GM18909 (cell line): ENCODE data around the gene VPS4B.

Experiments used
- ATAC-seq: cut with Tn5 transposase; IDR thresholded peaks from one replicate; pipeline ENCODE4 v1.9.1; 2021; ENCODE audit warnings: mild to moderate bottlenecking; ENCODE audit not compliant: unreplicated experiment, poor library complexity

VPS4B gene

DNA sequence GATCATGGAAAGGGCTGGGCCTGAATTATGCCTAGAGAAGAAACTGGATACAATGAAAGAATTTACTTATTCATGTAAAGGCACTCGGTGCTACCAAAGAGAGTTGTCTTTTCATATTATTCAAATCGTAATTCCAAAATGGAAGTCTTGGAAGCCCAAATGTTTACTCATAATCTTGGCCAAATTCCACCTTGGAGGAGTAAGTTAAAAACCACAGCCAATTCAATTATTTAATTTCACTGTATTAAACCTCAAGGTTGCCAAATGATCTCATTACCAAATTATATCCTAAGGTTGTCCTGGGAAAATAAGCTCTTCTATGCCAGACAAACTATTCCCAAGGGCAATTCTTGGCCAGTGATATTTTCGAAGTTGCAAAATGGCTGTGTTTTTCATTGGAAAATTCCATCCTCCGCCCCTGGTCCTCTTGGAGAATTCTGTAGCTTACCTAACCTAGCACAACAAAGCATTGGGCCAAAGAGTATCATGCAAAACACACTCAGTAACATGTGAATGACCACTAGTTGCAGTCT is 11.1 kb upstream of the VPS4B start:
- no peak for ATAC-seq

- no peak for ATAC-seq
Measured at GRCh38 chr18:63431180-63431579, 8.9 kb upstream of the VPS4B start.

GRCh38 chr18:63430526-63430925 is 8.2 kb upstream of the VPS4B start:
- ATAC-seq: no peak

GRCh38 chr18:63427558-63427957 is 5.3 kb upstream of the VPS4B start:
- ATAC-seq: no peak

GRCh38 chr18:63422864-63423304 is 608 bp upstream of the VPS4B start:
- peak; percentile 37 for ATAC-seq

DNA sequence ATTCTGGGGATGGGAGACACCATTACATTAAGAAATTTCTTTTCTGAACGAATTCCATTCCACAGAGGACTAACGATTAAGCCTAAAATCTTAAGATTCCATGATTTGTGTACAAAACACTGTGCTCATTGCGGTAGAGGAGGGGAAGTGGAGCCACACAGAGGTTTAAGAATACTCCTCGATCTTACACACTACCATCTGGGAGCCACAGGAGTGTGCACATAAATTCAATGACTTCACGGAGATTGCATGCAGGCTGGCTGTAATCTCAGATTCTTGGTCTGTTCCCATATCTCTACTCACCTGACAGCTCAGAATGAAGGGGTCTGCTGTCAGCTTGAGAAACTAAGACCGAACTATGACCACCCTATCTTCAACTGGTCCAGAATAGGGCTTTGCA is 762 bp downstream of the VPS4B start:
- ATAC-seq: no peak

DNA sequence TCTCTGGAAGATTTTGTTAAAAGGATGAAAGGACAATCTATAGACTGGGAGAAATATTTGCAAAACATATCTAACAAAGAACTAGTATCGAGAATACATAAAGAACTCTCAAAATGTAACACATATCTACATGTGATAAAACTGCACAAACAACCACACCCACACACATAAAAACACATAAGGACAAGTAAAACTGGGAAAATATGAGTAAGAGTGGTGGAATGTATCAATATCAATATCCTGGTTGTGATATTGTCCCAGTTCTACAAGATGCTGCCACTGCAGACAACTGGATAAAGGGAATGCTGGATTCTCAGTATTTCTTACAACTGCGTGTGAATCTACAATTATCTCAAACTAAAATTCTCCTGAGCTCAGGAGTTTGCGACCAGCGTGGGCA is 9.3 kb downstream of the VPS4B start:
- ATAC-seq: no peak

DNA sequence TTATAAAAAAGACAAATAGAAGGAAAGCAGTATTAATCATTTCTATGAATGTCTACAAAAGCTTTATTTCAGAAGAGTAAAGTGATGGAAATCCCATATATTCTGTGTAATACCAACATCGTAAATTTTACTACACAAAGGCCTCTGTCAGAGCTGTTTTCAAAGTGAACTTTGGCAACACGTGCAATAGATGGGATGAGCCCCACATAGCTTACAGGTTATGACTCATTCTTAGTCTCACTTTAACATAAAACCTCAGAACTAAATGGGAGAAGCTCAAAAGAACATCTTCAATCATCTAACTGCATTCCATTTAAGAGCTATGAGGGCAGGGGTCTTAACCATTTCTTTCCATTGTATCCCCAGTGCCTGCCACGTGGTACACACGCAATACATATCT is 11.5 kb downstream of the VPS4B start:
- no peak for ATAC-seq

DNA sequence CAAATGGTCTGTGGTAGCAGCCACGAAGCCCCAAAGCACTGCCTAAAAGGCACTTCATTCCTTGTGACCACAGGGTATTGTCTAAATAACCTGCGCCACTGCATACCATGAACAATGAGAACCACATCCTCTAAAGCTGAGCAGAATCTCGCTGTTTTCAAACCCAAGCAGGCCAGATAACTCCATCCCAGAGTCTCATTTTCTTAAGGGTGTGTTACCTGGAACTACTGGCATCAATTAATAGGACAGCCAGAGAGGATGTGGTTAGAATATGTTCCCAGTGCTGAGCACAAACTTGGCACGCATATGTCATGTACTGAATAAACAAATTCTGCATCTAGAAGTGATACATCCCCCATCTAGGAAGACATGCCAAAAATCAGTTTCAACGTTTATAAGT is 13.0 kb downstream of the VPS4B start:
- no peak for ATAC-seq

- ATAC-seq: no peak
Measured at GRCh38 chr18:63407734-63408133, 14.5 kb downstream of the VPS4B start.

- ATAC-seq: no peak
Measured at GRCh38 chr18:63405986-63406385, 16.3 kb downstream of the VPS4B start.

DNA sequence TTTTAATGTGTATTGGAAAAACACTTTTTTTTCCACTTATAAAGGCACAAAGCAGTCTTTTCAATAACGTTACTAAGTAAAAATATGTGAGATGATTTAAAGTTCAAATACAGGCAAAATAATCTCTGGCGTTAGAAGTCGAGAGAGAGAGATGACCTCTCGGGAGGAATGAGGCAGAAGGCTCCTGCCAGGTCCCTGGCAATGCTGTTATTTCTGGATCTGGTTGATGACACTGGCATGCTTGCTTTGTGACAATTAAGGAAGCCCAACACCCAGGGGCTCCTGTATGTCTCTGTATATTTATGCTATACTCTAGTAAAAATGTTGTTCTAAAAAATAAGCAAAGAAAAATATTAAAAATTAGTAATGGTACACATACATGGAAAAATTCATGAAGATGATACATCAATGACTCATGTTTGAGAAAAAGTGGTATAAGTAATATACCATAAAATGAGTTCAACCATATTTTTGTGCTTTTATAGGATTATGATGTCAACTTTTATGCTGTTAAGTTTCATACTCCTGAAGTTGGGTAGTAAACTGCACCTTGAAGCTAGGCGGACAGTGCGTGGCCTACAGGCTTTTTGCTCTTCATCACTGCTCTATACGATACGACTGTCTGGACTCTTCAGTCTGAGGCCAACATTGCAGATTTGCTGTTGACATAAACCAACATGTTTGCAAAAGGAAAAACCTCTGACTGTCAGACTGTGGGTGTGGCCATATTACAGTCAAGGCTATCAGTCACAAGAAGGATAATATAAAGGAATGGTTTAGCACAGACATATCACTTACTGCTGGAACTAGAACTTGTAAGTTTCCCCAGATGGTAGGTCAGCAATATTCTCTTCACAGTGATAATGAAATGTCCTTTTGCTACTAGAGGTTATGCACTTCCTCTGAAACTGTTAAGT is 19.8 kb downstream of the VPS4B start:
- no peak for ATAC-seq

DNA sequence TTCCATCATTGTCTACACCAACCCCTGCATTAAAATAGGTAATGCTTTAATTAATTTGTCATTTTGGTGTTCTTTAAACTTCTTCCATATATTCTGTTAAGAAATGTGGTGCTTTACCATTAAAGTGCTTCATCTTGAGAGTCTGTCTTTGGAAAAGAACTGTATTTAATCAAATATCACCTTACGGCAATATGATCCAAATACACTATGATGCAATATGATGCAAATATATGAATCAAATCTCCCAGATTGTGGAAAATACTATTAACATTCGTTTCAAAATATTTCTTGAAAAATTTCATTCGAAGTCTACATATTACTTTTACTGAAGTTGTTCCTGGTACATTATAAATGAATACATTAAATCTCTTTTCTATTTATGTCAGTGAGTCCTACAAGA is 23.0 kb downstream of the VPS4B start:
- no peak for ATAC-seq

GRCh38 chr18:63397349-63397748 is 24.9 kb downstream of the VPS4B start:
- ATAC-seq: no peak

DNA sequence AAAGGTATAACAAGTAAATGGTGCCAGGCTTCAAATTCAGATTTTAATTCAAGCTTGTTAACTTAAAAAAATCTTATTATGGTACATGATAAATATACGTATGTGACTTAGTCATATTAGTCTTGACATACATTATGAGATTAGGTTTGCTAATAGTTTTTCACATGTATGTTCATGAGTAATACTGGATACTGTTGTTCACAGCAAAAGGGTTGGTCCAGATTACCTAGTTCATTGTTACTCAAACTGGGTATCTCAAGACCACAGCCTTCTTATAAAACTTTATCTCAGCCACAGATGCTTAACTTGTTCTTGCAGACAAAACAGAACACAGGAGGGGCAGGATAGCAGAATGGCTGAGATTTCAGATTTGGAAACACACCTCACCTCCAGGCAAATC is 26.8 kb downstream of the VPS4B start:
- no peak for ATAC-seq

GRCh38 chr18:63394954-63395353 is 27.3 kb downstream of the VPS4B start:
- no peak for ATAC-seq

DNA sequence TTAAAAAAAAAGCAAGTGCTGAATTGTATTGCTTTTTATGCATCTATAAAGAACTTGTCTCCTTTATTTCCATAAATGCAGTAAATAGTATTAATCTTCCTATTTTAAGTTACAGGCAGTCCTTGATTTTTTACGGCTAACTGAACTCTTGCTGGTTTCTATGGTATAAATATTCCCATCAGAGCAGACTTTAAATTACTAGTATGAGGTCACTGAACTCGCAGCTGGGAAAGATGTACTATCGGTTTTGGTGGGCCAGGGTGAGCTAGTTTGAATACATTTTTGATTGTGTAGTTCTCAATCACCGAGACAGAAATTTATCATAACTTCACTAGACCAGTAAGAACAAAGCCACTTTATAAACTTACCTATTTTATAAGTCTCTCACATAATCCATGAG is 34.4 kb downstream of the VPS4B start:
- no peak for ATAC-seq

GRCh38 chr18:63382843-63383242 is 39.4 kb downstream of the VPS4B start:
- ATAC-seq: no peak

DNA sequence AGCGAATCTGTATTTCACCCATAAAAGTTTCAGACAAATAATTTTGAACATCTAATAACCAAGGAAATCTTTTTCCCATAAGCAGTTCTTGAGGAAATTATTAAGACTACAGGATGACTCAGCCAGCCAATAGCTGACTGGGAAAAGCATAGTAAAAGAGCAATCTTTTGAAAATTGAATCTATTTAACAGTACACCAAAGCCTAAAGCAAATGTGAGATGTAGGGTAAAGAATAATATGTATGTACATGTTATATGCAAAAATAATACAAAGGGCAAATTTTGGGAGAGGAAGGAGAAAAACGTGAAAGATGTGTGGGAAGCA is 42.7 kb downstream of the VPS4B start:
- ATAC-seq: no peak

DNA sequence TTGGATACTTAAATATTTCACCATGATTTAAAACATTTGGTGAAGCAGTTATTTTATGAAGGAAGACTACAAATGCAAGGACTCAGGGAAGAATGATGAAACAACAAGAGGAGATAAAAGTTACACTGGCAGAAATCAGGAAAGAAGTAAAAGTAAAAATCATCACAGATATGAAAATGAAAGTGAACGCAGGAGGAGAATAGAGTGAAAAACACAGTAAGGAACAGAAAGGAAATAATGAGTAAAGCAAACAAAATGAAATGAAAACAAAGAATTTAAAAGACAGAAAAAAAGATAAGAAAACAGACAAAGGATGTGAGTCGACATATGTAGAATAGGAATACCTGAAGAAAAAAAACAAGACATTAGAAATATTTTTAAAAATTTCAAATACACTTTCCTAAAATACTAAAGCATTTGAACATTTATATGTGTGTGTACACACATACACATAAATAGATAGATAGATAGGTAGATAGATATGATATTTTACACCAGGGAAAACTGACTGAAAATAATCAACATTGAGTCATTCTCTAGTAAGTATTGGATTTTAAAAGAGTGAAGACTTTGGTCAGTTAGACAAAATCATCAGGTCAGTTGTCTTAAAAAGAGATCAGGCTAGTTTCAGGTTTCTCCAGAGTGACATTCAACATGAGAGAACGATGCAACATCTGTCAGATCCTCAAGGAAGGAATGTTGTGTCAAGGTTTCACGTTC is 43.2 kb downstream of the VPS4B start:
- no peak for ATAC-seq

- no peak for ATAC-seq
Measured at GRCh38 chr18:63377275-63377980, 44.8 kb downstream of the VPS4B start.
